ENCODE data around the gene DMD.

DNA sequence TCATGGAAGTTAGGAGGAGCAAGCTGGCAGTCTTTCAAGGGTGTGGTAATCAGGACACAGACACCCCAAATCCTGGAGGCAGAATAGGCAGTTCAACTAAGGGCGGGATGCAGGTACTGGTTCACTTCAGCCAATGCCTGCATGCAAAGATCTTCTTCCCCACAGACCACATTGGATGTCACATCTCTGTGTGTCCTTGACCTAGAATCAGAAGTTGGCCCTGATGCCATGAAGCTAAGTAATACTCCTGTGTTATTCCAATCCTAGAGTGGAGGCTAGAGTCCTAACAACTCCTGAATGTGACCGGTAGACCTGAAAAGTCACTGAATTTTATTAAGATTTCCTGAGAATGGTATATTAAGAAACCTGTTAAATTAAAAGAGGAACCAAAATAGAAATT lies 165.5 kb downstream of the DMD start:
- TF ChIP-seq, protein P1, sequence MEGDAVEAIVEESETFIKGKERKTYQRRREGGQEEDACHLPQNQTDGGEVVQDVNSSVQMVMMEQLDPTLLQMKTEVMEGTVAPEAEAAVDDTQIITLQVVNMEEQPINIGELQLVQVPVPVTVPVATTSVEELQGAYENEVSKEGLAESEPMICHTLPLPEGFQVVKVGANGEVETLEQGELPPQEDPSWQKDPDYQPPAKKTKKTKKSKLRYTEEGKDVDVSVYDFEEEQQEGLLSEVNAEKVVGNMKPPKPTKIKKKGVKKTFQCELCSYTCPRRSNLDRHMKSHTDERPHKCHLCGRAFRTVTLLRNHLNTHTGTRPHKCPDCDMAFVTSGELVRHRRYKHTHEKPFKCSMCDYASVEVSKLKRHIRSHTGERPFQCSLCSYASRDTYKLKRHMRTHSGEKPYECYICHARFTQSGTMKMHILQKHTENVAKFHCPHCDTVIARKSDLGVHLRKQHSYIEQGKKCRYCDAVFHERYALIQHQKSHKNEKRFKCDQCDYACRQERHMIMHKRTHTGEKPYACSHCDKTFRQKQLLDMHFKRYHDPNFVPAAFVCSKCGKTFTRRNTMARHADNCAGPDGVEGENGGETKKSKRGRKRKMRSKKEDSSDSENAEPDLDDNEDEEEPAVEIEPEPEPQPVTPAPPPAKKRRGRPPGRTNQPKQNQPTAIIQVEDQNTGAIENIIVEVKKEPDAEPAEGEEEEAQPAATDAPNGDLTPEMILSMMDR (IDR thresholded peaks at IDR 0.05; ENCODE audit: low read length): no peak
- TF ChIP-seq EZH2 (optimal IDR thresholded peaks at IDR 0.05; ENCODE audit: low read depth, low read length): no peak
- no peak for TF ChIP-seq EZH2phosphoT487 (IDR thresholded peaks at IDR 0.05; ENCODE audit: low read length)

Data from MM.1S (cell line).